PC-3 (cell line): ENCODE data around the gene MSL2. TPM values are rescaled to one million over a fixed set of nuclear protein-coding genes. Genes with fewer than 3 reads are reported as not detected.

Experiments used
- ATAC-seq: fragments of 200-7000 bp; cut with Tn5 transposase; 2 replicates; pipeline ENCODE4 v1.9.1; 2020; ENCODE audit warnings: mild to moderate bottlenecking, moderate library complexity
- BruUV-seq: library from RNA; stranded (reverse); fragments of 400-500 nt; replicated peaks from 2 replicates; lab custom pipeline; 2021; lab: Mats Ljungman, UMichigan
- CTCF ChIA-PET: fragments of 300-600 bp; sonication (Branson Sonifier 250); formaldehyde crosslinking; loops from one replicate; lab custom pipeline; 2022; ENCODE audit warnings: antibody characterized with exemption; lab: Charles Lee
- POLR2A ChIA-PET: fragments of 300-600 bp; sonication (Branson Sonifier 250); formaldehyde crosslinking; loops from one replicate; lab custom pipeline; 2022; ENCODE audit warnings: antibody characterized with exemption; ENCODE audit not compliant: unreplicated experiment; lab: Charles Lee
- DNase-seq: peaks from one replicate; pipeline ENCODE4 v3.0.0-alpha.2; 2015
- H2AFZ ChIP-seq: fragments of 300-600 bp; sonication (generic); 2 replicates; pipeline ENCODE4 v1.6.0; 2016; ENCODE audit warnings: antibody characterized with exemption, low read length
- H3F3A ChIP-seq: fragments of 300-600 bp; sonication (generic); one replicate; pipeline ENCODE4 v1.6.0; 2017; ENCODE audit warnings: antibody characterized with exemption, low read length, control low read depth, mild to moderate bottlenecking; ENCODE audit not compliant: unreplicated experiment
- H3K27ac ChIP-seq: fragments of 300-600 bp; sonication (generic); 2 replicates; pipeline ENCODE4 v1.5.1; 2016; ENCODE audit warnings: mild to moderate bottlenecking, low read length
- H3K27me3 ChIP-seq: fragments of 300-600 bp; sonication (generic); 2 replicates; pipeline ENCODE4 v1.6.1; 2016; ENCODE audit warnings: low read length, mixed read lengths
- H3K36me3 ChIP-seq: fragments of 300-600 bp; sonication (generic); 2 replicates; pipeline ENCODE4 v1.6.1; 2016; ENCODE audit warnings: low read depth, mixed run types, low read length, mixed read lengths
- H3K4me1 ChIP-seq: fragments of 300-600 bp; sonication (generic); 2 replicates; pipeline ENCODE4 v1.5.1; 2016; ENCODE audit warnings: low read length; ENCODE audit not compliant: insufficient read depth
- H3K4me2 ChIP-seq: fragments of 300-600 bp; sonication (generic); 2 replicates; pipeline ENCODE4 v1.6.0; 2016; ENCODE audit warnings: low read length
- H3K4me3 ChIP-seq: fragments of 300-600 bp; sonication (generic); 2 replicates; pipeline ENCODE4 v1.5.1; 2016; ENCODE audit warnings: mild to moderate bottlenecking, low read length, mixed read lengths
- H3K79me2 ChIP-seq: fragments of 300-600 bp; sonication (generic); 2 replicates; pipeline ENCODE4 v1.6.1; 2017; ENCODE audit warnings: low read length, mixed read lengths
- H3K9ac ChIP-seq: fragments of 300-600 bp; sonication (generic); 2 replicates; pipeline ENCODE4 v1.6.0; 2016; ENCODE audit warnings: mild to moderate bottlenecking, low read length
- H3K9me2 ChIP-seq: fragments of 300-600 bp; sonication (generic); replicated peaks from 2 replicates; pipeline ENCODE4 v1.6.1; 2016; ENCODE audit warnings: mixed run types, low read length, mixed read lengths
- H3K9me3 ChIP-seq: fragments of 300-600 bp; sonication (generic); 2 replicates; pipeline ENCODE4 v1.6.1; 2016; ENCODE audit warnings: low read length, mixed read lengths
- H4K20me1 ChIP-seq: fragments of 300-600 bp; sonication (generic); 2 replicates; pipeline ENCODE4 v1.6.1; 2016; ENCODE audit warnings: low read length, mixed read lengths
- CTCF ChIP-seq: fragments of 300-600 bp; sonication (generic); conservative IDR thresholded peaks from 2 replicates; pipeline ENCODE4 v1.5.1; 2017; ENCODE audit warnings: antibody characterized with exemption, low read depth, mild to moderate bottlenecking, low read length
- EZH2 ChIP-seq: fragments of 300-600 bp; sonication (generic); IDR thresholded peaks from one replicate; pipeline ENCODE4 v1.6.1; 2017; ENCODE audit warnings: antibody characterized with exemption, mild to moderate bottlenecking, low read length; ENCODE audit not compliant: unreplicated experiment
- EZH2phosphoT487 ChIP-seq: fragments of 300-600 bp; sonication (generic); IDR thresholded peaks from 2 replicates; pipeline ENCODE4 v1.6.1; 2018; ENCODE audit warnings: mild to moderate bottlenecking, antibody characterized with exemption, low read length, borderline replicate concordance
- intact Hi-C: fragments of 100-400 bp; cut with micrococcal nuclease; formaldehyde crosslinking; loops from 2 replicates; pipeline ENCODE4 v1.9.0; 2023
- total RNA-seq: library from RNA; depleted of rRNA; stranded (reverse); fragments of >200 nt; gene quantifications from 2 replicates; pipeline ENCODE4 v1.2.3, GENCODE V29; 2014

MSL2 gene
- total RNA-seq, 1 experiment from 2014 or later = 7.9 TPM

- Histone ChIP-seq H3K4me1 (peaks cover 16% of the 10 kb centered on the region; the same call in 1 of the 2 replicates), H3K9ac (no peak overlapping the region), H3K79me2 (peaks cover 100% of the 10 kb centered on the region), H3K4me3 (no peak overlapping the region), H3K27ac (no peak overlapping the region), H3K4me2 (no peak overlapping the region), H3K9me2 (no peaks in the 10 kb centered on the region), H3F3A (no peaks in the 10 kb centered on the region), H2AFZ (no peak overlapping the region), H3K36me3 (no peaks in the 10 kb centered on the region), H3K9me3 (no peaks in the 10 kb centered on the region), H3K27me3 (no peaks in the 10 kb centered on the region), H4K20me1 (peaks cover 60% of the 10 kb centered on the region)
- ChIA-PET CTCF (no interaction called here), POLR2A (no interaction called here)
- no peak; the same call in 1 of the 2 replicates for ATAC-seq
- TF ChIP-seq EZH2 (no peak), EZH2phosphoT487 (no peak), CTCF (no peak)
- intact Hi-C loops = no loop called here
- no TSS peak for BruUV-seq
- no peak for DNase-seq
These were observed 9.3 kb downstream of the MSL2 start for GRCh38 chr3:136186846-136187245.

GRCh38 chr3:136186344-136186743 lies 9.8 kb downstream of the MSL2 start:
- intact Hi-C loops = no loop called here
- TF ChIP-seq CTCF = no peak
- no peak for TF ChIP-seq EZH2
- no peak for TF ChIP-seq EZH2phosphoT487
- Histone ChIP-seq H3K9me3 (no peaks in the 10 kb centered on the region), H3F3A (no peaks in the 10 kb centered on the region), H3K9ac (no peak overlapping the region), H4K20me1 (peaks cover 55% of the 10 kb centered on the region), H3K27ac (no peak overlapping the region), H3K4me2 (no peak overlapping the region), H3K79me2 (peaks cover 100% of the 10 kb centered on the region), H3K4me3 (no peak overlapping the region), H2AFZ (no peak overlapping the region), H3K9me2 (no peaks in the 10 kb centered on the region), H3K27me3 (no peaks in the 10 kb centered on the region), H3K4me1 (peaks cover 15% of the 10 kb centered on the region; the same call in 1 of the 2 replicates), H3K36me3 (no peaks in the 10 kb centered on the region)
- DNase-seq = peak; percentile 43
- ATAC-seq = peak; percentile 87
- CTCF ChIA-PET = no interaction called here
- POLR2A ChIA-PET = no interaction called here
- BruUV-seq = no TSS peak

DNA sequence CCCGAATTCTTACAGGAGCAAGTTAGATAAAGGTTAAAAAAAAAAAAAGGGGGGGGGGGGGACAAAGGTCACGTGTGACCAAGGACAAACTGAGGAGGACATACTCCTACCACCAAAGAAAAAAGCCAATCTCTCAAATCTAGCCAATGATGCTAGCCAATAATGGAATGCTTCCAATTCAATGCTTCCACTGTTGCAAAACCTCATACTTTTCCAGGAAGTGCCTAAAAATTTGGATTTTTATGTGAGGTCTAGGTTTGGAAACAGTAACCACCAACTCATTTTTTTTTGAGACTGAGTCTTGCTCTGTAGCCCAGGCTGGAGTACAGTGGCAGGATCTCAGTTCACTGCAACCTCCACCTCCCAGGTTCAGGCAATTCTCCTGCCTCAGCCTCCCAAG lies 11.4 kb downstream of the MSL2 start:
- BruUV-seq = no TSS peak
- POLR2A ChIA-PET = no interaction called here
- Histone ChIP-seq H3F3A (no peaks in the 10 kb centered on the region), H4K20me1 (peaks cover 39% of the 10 kb centered on the region), H3K27ac (no peak overlapping the region), H2AFZ (no peak overlapping the region), H3K9me2 (no peaks in the 10 kb centered on the region), H3K9ac (no peak overlapping the region), H3K9me3 (no peaks in the 10 kb centered on the region), H3K4me3 (no peak overlapping the region), H3K4me2 (no peak overlapping the region), H3K36me3 (no peaks in the 10 kb centered on the region), H3K79me2 (peaks cover 99% of the 10 kb centered on the region), H3K27me3 (no peaks in the 10 kb centered on the region), H3K4me1 (peaks cover 16% of the 10 kb centered on the region; the same call in 1 of the 2 replicates)
- DNase-seq (no peak), ATAC-seq (no peak)
- TF ChIP-seq CTCF = no peak
- TF ChIP-seq EZH2phosphoT487 = no peak
- no peak for TF ChIP-seq EZH2
- CTCF ChIA-PET = no interaction called here
- intact Hi-C loops = no loop called here
